Stimulated activated effector memory CD8-positive, alpha-beta T cell treated with anti-CD3 and anti-CD28 coated beads, Interleukin-12 subunit alpha, Interleukin-12 subunit beta, amount 100 ng/mL, for 72 hours (primary cell): ENCODE data around the gene HIRA.
A peak's percentile ranks its signal among the peaks of the same experiment; 100 is the strongest.

ENCODE experiments used
- ATAC-seq: fragments of 150-1000 bp; cut with Tn5 transposase; 2 replicates; pipeline ENCODE4 v1.10.0; 2021
- DNase-seq, 2 donors: peaks; one replicate each; pipeline ENCODE4 v3.0.0; 2021 to 2022; ENCODE audit warnings: low spot score in 2 of 2
- H3K27ac Mint-ChIP-seq: one replicate; pipeline ENCODE4 v1.8.0; 2022; ENCODE audit warnings: mild to moderate bottlenecking, mixed read lengths
- H3K36me3 Mint-ChIP-seq: one replicate; pipeline ENCODE4 v1.8.0; 2022; ENCODE audit warnings: mild to moderate bottlenecking, mixed read lengths
- H3K4me1 Mint-ChIP-seq: one replicate; pipeline ENCODE4 v1.8.0; 2022; ENCODE audit warnings: mixed read lengths
- H3K4me3 Mint-ChIP-seq: one replicate; pipeline ENCODE4 v1.8.0; 2022; ENCODE audit warnings: mild to moderate bottlenecking, mixed read lengths
- H3K9me3 Mint-ChIP-seq: one replicate; pipeline ENCODE4 v1.8.0; 2022; ENCODE audit warnings: mixed read lengths

HIRA gene

GRCh38 chr22:19431649-19432132, at the start of gene HIRA:
TSS of gene HIRA (minus strand) at chr22:19431733. CDS start at chr22:19431476, 257 bp downstream.
- Mint-ChIP-seq H3K4me3 (peak within 1 kb of the TSS; percentile 79), H3K9me3 (no peaks in the 10 kb centered on the region), H3K4me1 (peaks cover 51% of the 10 kb centered on the region), H3K27ac (peak within 1 kb of the TSS; percentile 92), H3K36me3 (peaks cover 66% of the 10 kb centered on the region)
- DNase-seq (peak; percentile 95 to 98), ATAC-seq (peak; percentile 79)

GRCh38 chr22:19480789-19481188, 49.3 kb upstream of the HIRA start:
- peaks cover 68% of the 10 kb centered on the region for H3K36me3 Mint-ChIP-seq
- H3K4me1 Mint-ChIP-seq = peaks cover 34% of the 10 kb centered on the region
- no peaks in the 10 kb centered on the region for H3K9me3 Mint-ChIP-seq
- DNase-seq (no peak), ATAC-seq (no peak)
- peak overlapping the region; percentile 100 for H3K27ac Mint-ChIP-seq
- peak overlapping the region; percentile 98 for H3K4me3 Mint-ChIP-seq

GRCh38 chr22:19480173-19480568, 48.6 kb upstream of the HIRA start:
- no peak for DNase-seq

GRCh38 chr22:19479355-19480172, 48.0 kb upstream of the HIRA start, which contains the start of gene CDC45:
TSS of gene CDC45 (plus strand) at chr22:19479920. CDS start at chr22:19479969, 49 bp downstream.
- peaks cover 68% of the 10 kb centered on the region for H3K36me3 Mint-ChIP-seq
- peak within 1 kb of the TSS; percentile 98 for H3K4me3 Mint-ChIP-seq
- peak; percentile 76 to 93 for DNase-seq
- H3K9me3 Mint-ChIP-seq = no peaks in the 10 kb centered on the region
- peak within 1 kb of the TSS; percentile 100 for H3K27ac Mint-ChIP-seq
- peak; percentile 94 for ATAC-seq
- H3K4me1 Mint-ChIP-seq = peaks cover 35% of the 10 kb centered on the region

More at GRCh38 chr22:19480173-19480568, 48.6 kb upstream of the HIRA start:
- Mint-ChIP-seq H3K36me3 (peaks cover 68% of the 10 kb centered on the region), H3K4me3 (peak overlapping the region; percentile 98), H3K9me3 (no peaks in the 10 kb centered on the region), H3K27ac (peak overlapping the region; percentile 100), H3K4me1 (peaks cover 35% of the 10 kb centered on the region)
- ATAC-seq = peak; percentile 2

GRCh38 chr22:19478901-19479354, 47.4 kb upstream of the HIRA start, which contains the start of gene UFD1:
TSS of gene UFD1 (minus strand) at chr22:19479193. CDS start at chr22:19479085, 108 bp downstream.
- H3K36me3 Mint-ChIP-seq = peaks cover 68% of the 10 kb centered on the region

GRCh38 chr22:19478045-19478900, 46.7 kb upstream of the HIRA start:
- peak overlapping the region; percentile 100 for H3K27ac Mint-ChIP-seq
- peaks cover 44% of the 10 kb centered on the region for H3K4me1 Mint-ChIP-seq

More at GRCh38 chr22:19478901-19479354, 47.4 kb upstream of the HIRA start, which contains the start of gene UFD1:
- H3K9me3 Mint-ChIP-seq = no peaks in the 10 kb centered on the region
- peak within 1 kb of the TSS; percentile 100 for H3K27ac Mint-ChIP-seq
- peak; percentile 74 for ATAC-seq
- peaks cover 38% of the 10 kb centered on the region for H3K4me1 Mint-ChIP-seq
- peak; percentile 66 to 91 for DNase-seq
- peak within 1 kb of the TSS; percentile 98 for H3K4me3 Mint-ChIP-seq

GRCh38 chr22:19477321-19478044, 46.0 kb upstream of the HIRA start:
- H3K36me3 Mint-ChIP-seq = peaks cover 64% of the 10 kb centered on the region
- H3K27ac Mint-ChIP-seq = peak overlapping the region; percentile 100
- H3K9me3 Mint-ChIP-seq = no peaks in the 10 kb centered on the region
- ATAC-seq = no peak
- peak overlapping the region; percentile 98 for H3K4me3 Mint-ChIP-seq
- DNase-seq = no peak
- peaks cover 45% of the 10 kb centered on the region for H3K4me1 Mint-ChIP-seq

More at GRCh38 chr22:19478045-19478900, 46.7 kb upstream of the HIRA start:
- DNase-seq (no peak), ATAC-seq (no peak)
- Mint-ChIP-seq H3K36me3 (peaks cover 68% of the 10 kb centered on the region), H3K4me3 (peak overlapping the region; percentile 98), H3K9me3 (no peaks in the 10 kb centered on the region)

- no peak for ATAC-seq
- Mint-ChIP-seq H3K27ac (peak overlapping the region; percentile 77), H3K4me3 (no peak overlapping the region), H3K36me3 (peaks cover 66% of the 10 kb centered on the region), H3K4me1 (peaks cover 45% of the 10 kb centered on the region), H3K9me3 (no peaks in the 10 kb centered on the region)
- no peak for DNase-seq
Observed at GRCh38 chr22:19476023-19476422, 44.5 kb upstream of the HIRA start.

GRCh38 chr22:19473578-19473977, 42.0 kb upstream of the HIRA start:
- Mint-ChIP-seq H3K36me3 (peaks cover 69% of the 10 kb centered on the region), H3K4me3 (no peak overlapping the region), H3K9me3 (no peaks in the 10 kb centered on the region), H3K27ac (peak overlapping the region; percentile 23), H3K4me1 (peaks cover 36% of the 10 kb centered on the region)
- no peak for DNase-seq
- no peak for ATAC-seq

GRCh38 chr22:19472233-19472632, 40.7 kb upstream of the HIRA start:
- DNase-seq = no peak
- H3K36me3 Mint-ChIP-seq = peaks cover 83% of the 10 kb centered on the region
- H3K4me3 Mint-ChIP-seq = no peak overlapping the region
- H3K4me1 Mint-ChIP-seq = peaks cover 25% of the 10 kb centered on the region
- ATAC-seq = no peak
- H3K9me3 Mint-ChIP-seq = no peaks in the 10 kb centered on the region
- H3K27ac Mint-ChIP-seq = no peak overlapping the region

- DNase-seq = no peak
- Mint-ChIP-seq H3K36me3 (peaks cover 89% of the 10 kb centered on the region), H3K4me3 (no peak overlapping the region), H3K4me1 (peaks cover 22% of the 10 kb centered on the region), H3K9me3 (no peaks in the 10 kb centered on the region), H3K27ac (no peak overlapping the region)
- no peak for ATAC-seq
Observed at GRCh38 chr22:19471572-19471971, 40.0 kb upstream of the HIRA start.

- ATAC-seq (no peak), DNase-seq (no peak)
- no peak overlapping the region for H3K27ac Mint-ChIP-seq
- no peaks in the 10 kb centered on the region for H3K9me3 Mint-ChIP-seq
- peaks cover 19% of the 10 kb centered on the region for H3K4me1 Mint-ChIP-seq
- no peak overlapping the region for H3K4me3 Mint-ChIP-seq
- peaks cover 97% of the 10 kb centered on the region for H3K36me3 Mint-ChIP-seq
Observed at GRCh38 chr22:19470010-19470409, 38.5 kb upstream of the HIRA start.

GRCh38 chr22:19469421-19469820, 37.9 kb upstream of the HIRA start:
- peaks cover 97% of the 10 kb centered on the region for H3K36me3 Mint-ChIP-seq
- ATAC-seq (no peak), DNase-seq (no peak)
- H3K27ac Mint-ChIP-seq = peak overlapping the region; percentile 67
- peaks cover 19% of the 10 kb centered on the region for H3K4me1 Mint-ChIP-seq
- no peak overlapping the region for H3K4me3 Mint-ChIP-seq
- H3K9me3 Mint-ChIP-seq = no peaks in the 10 kb centered on the region

GRCh38 chr22:19467912-19468311, 36.4 kb upstream of the HIRA start:
- H3K4me3 Mint-ChIP-seq = no peak overlapping the region
- DNase-seq = no peak
- no peak for ATAC-seq
- peaks cover 10% of the 10 kb centered on the region for H3K4me1 Mint-ChIP-seq
- H3K27ac Mint-ChIP-seq = peak overlapping the region; percentile 32
- H3K36me3 Mint-ChIP-seq = peaks cover 95% of the 10 kb centered on the region
- no peaks in the 10 kb centered on the region for H3K9me3 Mint-ChIP-seq
